ENCODE data around the gene TMEM151A.

- no peak for TF ChIP-seq POLR2A (IDR thresholded peaks at IDR 0.05)
- TF ChIP-seq, protein P1, sequence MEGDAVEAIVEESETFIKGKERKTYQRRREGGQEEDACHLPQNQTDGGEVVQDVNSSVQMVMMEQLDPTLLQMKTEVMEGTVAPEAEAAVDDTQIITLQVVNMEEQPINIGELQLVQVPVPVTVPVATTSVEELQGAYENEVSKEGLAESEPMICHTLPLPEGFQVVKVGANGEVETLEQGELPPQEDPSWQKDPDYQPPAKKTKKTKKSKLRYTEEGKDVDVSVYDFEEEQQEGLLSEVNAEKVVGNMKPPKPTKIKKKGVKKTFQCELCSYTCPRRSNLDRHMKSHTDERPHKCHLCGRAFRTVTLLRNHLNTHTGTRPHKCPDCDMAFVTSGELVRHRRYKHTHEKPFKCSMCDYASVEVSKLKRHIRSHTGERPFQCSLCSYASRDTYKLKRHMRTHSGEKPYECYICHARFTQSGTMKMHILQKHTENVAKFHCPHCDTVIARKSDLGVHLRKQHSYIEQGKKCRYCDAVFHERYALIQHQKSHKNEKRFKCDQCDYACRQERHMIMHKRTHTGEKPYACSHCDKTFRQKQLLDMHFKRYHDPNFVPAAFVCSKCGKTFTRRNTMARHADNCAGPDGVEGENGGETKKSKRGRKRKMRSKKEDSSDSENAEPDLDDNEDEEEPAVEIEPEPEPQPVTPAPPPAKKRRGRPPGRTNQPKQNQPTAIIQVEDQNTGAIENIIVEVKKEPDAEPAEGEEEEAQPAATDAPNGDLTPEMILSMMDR (IDR thresholded peaks at IDR 0.05): no peak
Observed at GRCh38 chr11:66299186-66299585, 7.5 kb downstream of the TMEM151A start.
